ENCODE results near the gene NUBP1.

NUBP1 gene

GRCh38 chr16:10752843-10753523 is 9.3 kb downstream of the NUBP1 start:
- Histone ChIP-seq H2BK12ac (ENCODE audit: low read length in 2 of 2) (no peak overlapping the region), H3K27ac (ENCODE audit: low read length, poor library complexity, severe bottlenecking) (no peak overlapping the region), H3K23ac (ENCODE audit: low read length in 2 of 2) (no peak overlapping the region), H3K18ac (ENCODE audit: low read depth in 1 of 2, low read length in 2 of 2) (no peak overlapping the region), H2BK15ac (ENCODE audit: low read depth, poor library complexity, severe bottlenecking) (no peak overlapping the region), H3K4ac (ENCODE audit: low read depth in 1 of 2, low read length in 2 of 2) (no peak overlapping the region), H2AK5ac (ENCODE audit: low read length, severe bottlenecking) (no peak overlapping the region), H3K9me3 (ENCODE audit: control insufficient read depth, low read length) (no peaks in the 10 kb centered on the region), H3K4me1 (ENCODE audit: control insufficient read depth, insufficient read depth, low read depth, low read length) (peaks cover 7% of the 10 kb centered on the region), H2BK5ac (ENCODE audit: low read depth, low read length, poor library complexity, severe bottlenecking) (no peak overlapping the region), H3K27me3 (ENCODE audit: control insufficient read depth in 1 of 2, insufficient read depth in 1 of 2, low read length in 2 of 2) (no peaks in the 10 kb centered on the region), H3K14ac (ENCODE audit: low read length in 2 of 2) (no peak overlapping the region), H3K9ac (ENCODE audit: low read length) (no peak overlapping the region), H4K91ac (ENCODE audit: low read length) (no peak overlapping the region), H3K79me1 (replicated peaks; ENCODE audit: low read length, poor library complexity, severe bottlenecking) (no peaks in the 10 kb centered on the region), H3K36me3 (ENCODE audit: control insufficient read depth in 1 of 2, insufficient read depth in 2 of 2, low read depth in 1 of 2, low read length in 2 of 2) (peaks cover 31 to 49% of the 10 kb centered on the region in 2 experiments), H2BK120ac (ENCODE audit: low read depth, low read length) (no peak overlapping the region), H3K4me2 (ENCODE audit: low read length, poor library complexity, severe bottlenecking) (no peak overlapping the region), H2AFZ (ENCODE audit: low read depth, low read length) (no peak overlapping the region), H3K4me3 (ENCODE audit: insufficient read depth in 1 of 2, low read depth in 1 of 2, low read length in 2 of 2) (no peak overlapping the region), H4K8ac (ENCODE audit: low read length) (no peak overlapping the region)
- WGBS: 96% methylated on average over 10 of the region's 10 CpGs
- DNase-seq: no peak

DNA sequence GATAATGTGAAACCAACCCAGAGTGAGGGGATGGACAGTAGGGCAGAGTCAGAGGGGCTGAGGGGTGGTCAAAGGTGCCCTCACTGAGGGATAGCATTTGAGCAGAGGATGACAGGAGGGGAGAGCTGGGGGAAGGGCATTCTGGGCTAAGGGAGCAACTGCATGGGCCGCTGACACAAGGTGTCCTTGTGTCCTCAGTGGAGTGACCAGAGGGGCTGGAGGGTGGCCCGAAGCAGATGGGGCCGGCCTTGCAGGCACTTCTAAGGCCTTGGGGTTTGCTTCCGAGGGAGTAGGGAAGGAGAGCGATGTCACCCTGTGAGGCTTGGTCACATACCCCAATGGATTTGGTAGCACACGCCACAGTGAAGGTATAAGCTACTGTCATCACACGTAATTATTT is 10.0 kb downstream of the NUBP1 start:
- no peak overlapping the region for H3K4ac ChIP-seq (ENCODE audit: low read depth in 1 of 2, low read length in 2 of 2)
- no peak overlapping the region for H3K23ac ChIP-seq (ENCODE audit: low read length in 2 of 2)
- no peaks in the 10 kb centered on the region for H3K9me3 ChIP-seq (ENCODE audit: control insufficient read depth, low read length)
- H4K91ac ChIP-seq (ENCODE audit: low read length): no peak overlapping the region
- H4K8ac ChIP-seq (ENCODE audit: low read length): no peak overlapping the region
- H3K14ac ChIP-seq (ENCODE audit: low read length in 2 of 2): no peak overlapping the region
- H3K27ac ChIP-seq (ENCODE audit: low read length, poor library complexity, severe bottlenecking): no peak overlapping the region
- H3K4me1 ChIP-seq (ENCODE audit: control insufficient read depth, insufficient read depth, low read depth, low read length): peaks cover 7% of the 10 kb centered on the region
- H2BK5ac ChIP-seq (ENCODE audit: low read depth, low read length, poor library complexity, severe bottlenecking): no peak overlapping the region
- no peak overlapping the region for H2AK5ac ChIP-seq (ENCODE audit: low read length, severe bottlenecking)
- DNase-seq: no peak
- H3K36me3 ChIP-seq (ENCODE audit: control insufficient read depth in 1 of 2, insufficient read depth in 2 of 2, low read depth in 1 of 2, low read length in 2 of 2): peaks cover 35 to 51% of the 10 kb centered on the region in 2 experiments
- no peak overlapping the region for H2AFZ ChIP-seq (ENCODE audit: low read depth, low read length)
- no peaks in the 10 kb centered on the region for H3K27me3 ChIP-seq (ENCODE audit: control insufficient read depth in 1 of 2, insufficient read depth in 1 of 2, low read length in 2 of 2)
- H2BK15ac ChIP-seq (ENCODE audit: low read depth, poor library complexity, severe bottlenecking): no peak overlapping the region
- no peak overlapping the region for H3K4me3 ChIP-seq (ENCODE audit: insufficient read depth in 1 of 2, low read depth in 1 of 2, low read length in 2 of 2)
- 100% methylated on average over 5 of the region's 7 CpGs for WGBS
- no peak overlapping the region for H3K9ac ChIP-seq (ENCODE audit: low read length)
- H3K4me2 ChIP-seq (ENCODE audit: low read length, poor library complexity, severe bottlenecking): no peak overlapping the region
- H3K18ac ChIP-seq (ENCODE audit: low read depth in 1 of 2, low read length in 2 of 2): no peak overlapping the region
- H3K79me1 ChIP-seq (replicated peaks; ENCODE audit: low read length, poor library complexity, severe bottlenecking): no peaks in the 10 kb centered on the region
- no peak overlapping the region for H2BK120ac ChIP-seq (ENCODE audit: low read depth, low read length)
- no peak overlapping the region for H2BK12ac ChIP-seq (ENCODE audit: low read length in 2 of 2)

GRCh38 chr16:10754941-10755340 is 11.3 kb downstream of the NUBP1 start:
- no peak overlapping the region for H4K91ac ChIP-seq (ENCODE audit: low read length)
- no peak overlapping the region for H3K4ac ChIP-seq (ENCODE audit: low read depth in 1 of 2, low read length in 2 of 2)
- H3K9ac ChIP-seq (ENCODE audit: low read length): no peak overlapping the region
- H3K14ac ChIP-seq (ENCODE audit: low read length in 2 of 2): no peak overlapping the region
- H3K36me3 ChIP-seq (ENCODE audit: control insufficient read depth in 1 of 2, insufficient read depth in 2 of 2, low read depth in 1 of 2, low read length in 2 of 2): peaks cover 42 to 63% of the 10 kb centered on the region in 2 experiments
- H3K18ac ChIP-seq (ENCODE audit: low read depth in 1 of 2, low read length in 2 of 2): no peak overlapping the region
- no peak overlapping the region for H4K8ac ChIP-seq (ENCODE audit: low read length)
- H2BK120ac ChIP-seq (ENCODE audit: low read depth, low read length): no peak overlapping the region
- H3K27ac ChIP-seq (ENCODE audit: low read length, poor library complexity, severe bottlenecking): no peak overlapping the region
- no peak overlapping the region for H2AK5ac ChIP-seq (ENCODE audit: low read length, severe bottlenecking)
- H2BK5ac ChIP-seq (ENCODE audit: low read depth, low read length, poor library complexity, severe bottlenecking): no peak overlapping the region
- H2BK12ac ChIP-seq (ENCODE audit: low read length in 2 of 2): no peak overlapping the region
- no peak overlapping the region for H3K23ac ChIP-seq (ENCODE audit: low read length in 2 of 2)
- H3K79me1 ChIP-seq (replicated peaks; ENCODE audit: low read length, poor library complexity, severe bottlenecking): no peaks in the 10 kb centered on the region
- H2BK15ac ChIP-seq (ENCODE audit: low read depth, poor library complexity, severe bottlenecking): no peak overlapping the region
- no peak overlapping the region for H2AFZ ChIP-seq (ENCODE audit: low read depth, low read length)
- DNase-seq: peak; percentile 55
- WGBS: 86% methylated on average over 2 of the region's 4 CpGs
- H3K9me3 ChIP-seq (ENCODE audit: control insufficient read depth, low read length): no peaks in the 10 kb centered on the region
- H3K4me1 ChIP-seq (ENCODE audit: control insufficient read depth, insufficient read depth, low read depth, low read length): peaks cover 4% of the 10 kb centered on the region
- H3K27me3 ChIP-seq (ENCODE audit: control insufficient read depth in 1 of 2, insufficient read depth in 1 of 2, low read length in 2 of 2): no peaks in the 10 kb centered on the region
- no peak overlapping the region for H3K4me2 ChIP-seq (ENCODE audit: low read length, poor library complexity, severe bottlenecking)
- no peak overlapping the region for H3K4me3 ChIP-seq (ENCODE audit: insufficient read depth in 1 of 2, low read depth in 1 of 2, low read length in 2 of 2)

DNA sequence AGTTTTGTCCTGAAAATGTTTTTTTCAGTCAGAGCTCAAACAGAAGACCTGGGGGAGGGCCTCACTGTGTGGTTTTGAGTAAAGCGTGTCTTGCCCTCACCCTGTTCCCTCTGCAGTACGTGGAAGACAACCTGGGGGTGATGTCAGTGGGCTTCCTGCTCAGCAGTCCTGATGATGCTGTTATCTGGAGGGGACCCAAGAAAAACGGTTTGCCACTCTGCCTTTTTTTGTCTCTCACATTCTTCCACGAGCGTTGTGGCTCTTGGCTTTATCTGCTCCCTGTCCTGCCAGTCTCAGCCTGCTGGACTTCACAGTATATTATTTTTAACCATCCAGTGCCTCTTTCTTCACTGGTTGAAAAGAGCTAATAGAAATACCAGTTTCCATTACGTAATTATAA is 12.9 kb downstream of the NUBP1 start:
- Histone ChIP-seq H2BK12ac (ENCODE audit: low read length in 2 of 2) (no peak overlapping the region), H3K27ac (ENCODE audit: low read length, poor library complexity, severe bottlenecking) (no peak overlapping the region), H2AK5ac (ENCODE audit: low read length, severe bottlenecking) (no peak overlapping the region), H3K23ac (ENCODE audit: low read length in 2 of 2) (no peak overlapping the region), H2BK5ac (ENCODE audit: low read depth, low read length, poor library complexity, severe bottlenecking) (no peak overlapping the region), H3K4me3 (ENCODE audit: insufficient read depth in 1 of 2, low read depth in 1 of 2, low read length in 2 of 2) (no peak overlapping the region), H2BK15ac (ENCODE audit: low read depth, poor library complexity, severe bottlenecking) (no peak overlapping the region), H4K8ac (ENCODE audit: low read length) (no peak overlapping the region), H3K9ac (ENCODE audit: low read length) (no peak overlapping the region), H3K79me1 (replicated peaks; ENCODE audit: low read length, poor library complexity, severe bottlenecking) (no peaks in the 10 kb centered on the region), H3K9me3 (ENCODE audit: control insufficient read depth, low read length) (no peaks in the 10 kb centered on the region), H2AFZ (ENCODE audit: low read depth, low read length) (no peak overlapping the region), H3K4me2 (ENCODE audit: low read length, poor library complexity, severe bottlenecking) (no peak overlapping the region), H3K27me3 (ENCODE audit: control insufficient read depth in 1 of 2, insufficient read depth in 1 of 2, low read length in 2 of 2) (no peaks in the 10 kb centered on the region), H2BK120ac (ENCODE audit: low read depth, low read length) (no peak overlapping the region), H3K18ac (ENCODE audit: low read depth in 1 of 2, low read length in 2 of 2) (no peak overlapping the region), H3K14ac (ENCODE audit: low read length in 2 of 2) (no peak overlapping the region), H4K91ac (ENCODE audit: low read length) (no peak overlapping the region), H3K4me1 (ENCODE audit: control insufficient read depth, insufficient read depth, low read depth, low read length) (peaks cover 4% of the 10 kb centered on the region), H3K36me3 (ENCODE audit: control insufficient read depth in 1 of 2, insufficient read depth in 2 of 2, low read depth in 1 of 2, low read length in 2 of 2) (peaks cover 51 to 71% of the 10 kb centered on the region in 2 experiments), H3K4ac (ENCODE audit: low read depth in 1 of 2, low read length in 2 of 2) (no peak overlapping the region)
- no peak for DNase-seq
- 94% methylated on average over 6 of the region's 6 CpGs for WGBS

Measured in mesenchymal stem cell (in vitro differentiated cells and primary cell).